Measurements from ENCODE around the gene MAD1L1. TPM values are rescaled to one million over a fixed set of nuclear protein-coding genes. Genes with fewer than 3 reads are reported as not detected.

Gene MAD1L1
- total RNA-seq, 1 experiment from 2014 or later, result 46.7 TPM

GRCh38 chr7:1938788-1939433 lies 293.8 kb downstream of the MAD1L1 start:
- no peaks in the 10 kb centered on the region for H3K27me3 ChIP-seq (replicated peaks; ENCODE audit: insufficient read depth, low read depth, low read length, poor library complexity)
- BruUV-seq (replicated peaks), result no TSS peak
- DNase-seq (ENCODE audit: low spot score), result no peak
- TF ChIP-seq, protein P1, sequence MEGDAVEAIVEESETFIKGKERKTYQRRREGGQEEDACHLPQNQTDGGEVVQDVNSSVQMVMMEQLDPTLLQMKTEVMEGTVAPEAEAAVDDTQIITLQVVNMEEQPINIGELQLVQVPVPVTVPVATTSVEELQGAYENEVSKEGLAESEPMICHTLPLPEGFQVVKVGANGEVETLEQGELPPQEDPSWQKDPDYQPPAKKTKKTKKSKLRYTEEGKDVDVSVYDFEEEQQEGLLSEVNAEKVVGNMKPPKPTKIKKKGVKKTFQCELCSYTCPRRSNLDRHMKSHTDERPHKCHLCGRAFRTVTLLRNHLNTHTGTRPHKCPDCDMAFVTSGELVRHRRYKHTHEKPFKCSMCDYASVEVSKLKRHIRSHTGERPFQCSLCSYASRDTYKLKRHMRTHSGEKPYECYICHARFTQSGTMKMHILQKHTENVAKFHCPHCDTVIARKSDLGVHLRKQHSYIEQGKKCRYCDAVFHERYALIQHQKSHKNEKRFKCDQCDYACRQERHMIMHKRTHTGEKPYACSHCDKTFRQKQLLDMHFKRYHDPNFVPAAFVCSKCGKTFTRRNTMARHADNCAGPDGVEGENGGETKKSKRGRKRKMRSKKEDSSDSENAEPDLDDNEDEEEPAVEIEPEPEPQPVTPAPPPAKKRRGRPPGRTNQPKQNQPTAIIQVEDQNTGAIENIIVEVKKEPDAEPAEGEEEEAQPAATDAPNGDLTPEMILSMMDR (conservative IDR thresholded peaks at IDR 0.05; ENCODE audit: low read depth, low read length), result no peak
- no peak for TF ChIP-seq EZH2 (IDR thresholded peaks at IDR 0.05; ENCODE audit: borderline replicate concordance, low read depth, low read length, poor library complexity, severe bottlenecking)
- H3K4me1 ChIP-seq (ENCODE audit: insufficient read depth, low read length, poor library complexity, severe bottlenecking), result peaks cover 12% of the 10 kb centered on the region
- no peak overlapping the region for H3K27ac ChIP-seq (ENCODE audit: low read depth, low read length, poor library complexity, severe bottlenecking)
- no peak overlapping the region for H3K4me3 ChIP-seq (ENCODE audit: low read depth, low read length, poor library complexity, severe bottlenecking)
- no peaks in the 10 kb centered on the region for H3K36me3 ChIP-seq (ENCODE audit: insufficient read depth, low read length, poor library complexity, severe bottlenecking)
- POLR2A ChIA-PET (ENCODE audit: low non-redundant PET), result no interaction called here
- H3K9me3 ChIP-seq (ENCODE audit: low read depth, low read length, poor library complexity, severe bottlenecking), result no peaks in the 10 kb centered on the region
- CTCF ChIA-PET, result no interaction called here
- intact Hi-C loops (cut with micrococcal nuclease; ENCODE audit: unreplicated experiment), result no loop called here

DNA sequence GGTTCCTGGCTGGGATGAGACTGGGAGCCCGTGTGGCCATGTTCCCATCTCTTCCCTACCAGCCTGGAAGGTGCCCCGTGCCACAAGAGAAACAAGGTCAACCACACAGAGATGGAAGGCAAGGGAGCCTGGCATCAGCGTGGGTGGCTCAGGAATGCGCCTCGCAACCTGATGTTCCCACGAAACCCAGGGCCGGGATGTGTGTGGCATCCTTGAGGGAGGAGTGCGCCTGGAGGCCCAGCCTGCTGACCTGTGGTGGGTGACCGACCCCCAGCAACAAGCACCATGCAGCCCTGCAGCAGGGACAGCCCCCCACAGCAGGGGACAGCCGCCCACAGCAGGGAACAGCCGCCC lies 295.5 kb downstream of the MAD1L1 start:
- H3K4me1 ChIP-seq (ENCODE audit: insufficient read depth, low read length, poor library complexity, severe bottlenecking), result peaks cover 12% of the 10 kb centered on the region
- TF ChIP-seq, protein P1 (conservative IDR thresholded peaks at IDR 0.05; ENCODE audit: low read depth, low read length), result no peak
- no peak for TF ChIP-seq EZH2 (IDR thresholded peaks at IDR 0.05; ENCODE audit: borderline replicate concordance, low read depth, low read length, poor library complexity, severe bottlenecking)
- BruUV-seq (replicated peaks), result no TSS peak
- ChIA-PET POLR2A (ENCODE audit: low non-redundant PET) (no interaction called here), CTCF (no interaction called here)
- no peaks in the 10 kb centered on the region for H3K9me3 ChIP-seq (ENCODE audit: low read depth, low read length, poor library complexity, severe bottlenecking)
- no peak overlapping the region for H3K27ac ChIP-seq (ENCODE audit: low read depth, low read length, poor library complexity, severe bottlenecking)
- no peak for DNase-seq (ENCODE audit: low spot score)
- H3K27me3 ChIP-seq (replicated peaks; ENCODE audit: insufficient read depth, low read depth, low read length, poor library complexity), result no peaks in the 10 kb centered on the region
- H3K4me3 ChIP-seq (ENCODE audit: low read depth, low read length, poor library complexity, severe bottlenecking), result no peak overlapping the region
- intact Hi-C loops (cut with micrococcal nuclease; ENCODE audit: unreplicated experiment), result no loop called here
- no peaks in the 10 kb centered on the region for H3K36me3 ChIP-seq (ENCODE audit: insufficient read depth, low read length, poor library complexity, severe bottlenecking)

DNA sequence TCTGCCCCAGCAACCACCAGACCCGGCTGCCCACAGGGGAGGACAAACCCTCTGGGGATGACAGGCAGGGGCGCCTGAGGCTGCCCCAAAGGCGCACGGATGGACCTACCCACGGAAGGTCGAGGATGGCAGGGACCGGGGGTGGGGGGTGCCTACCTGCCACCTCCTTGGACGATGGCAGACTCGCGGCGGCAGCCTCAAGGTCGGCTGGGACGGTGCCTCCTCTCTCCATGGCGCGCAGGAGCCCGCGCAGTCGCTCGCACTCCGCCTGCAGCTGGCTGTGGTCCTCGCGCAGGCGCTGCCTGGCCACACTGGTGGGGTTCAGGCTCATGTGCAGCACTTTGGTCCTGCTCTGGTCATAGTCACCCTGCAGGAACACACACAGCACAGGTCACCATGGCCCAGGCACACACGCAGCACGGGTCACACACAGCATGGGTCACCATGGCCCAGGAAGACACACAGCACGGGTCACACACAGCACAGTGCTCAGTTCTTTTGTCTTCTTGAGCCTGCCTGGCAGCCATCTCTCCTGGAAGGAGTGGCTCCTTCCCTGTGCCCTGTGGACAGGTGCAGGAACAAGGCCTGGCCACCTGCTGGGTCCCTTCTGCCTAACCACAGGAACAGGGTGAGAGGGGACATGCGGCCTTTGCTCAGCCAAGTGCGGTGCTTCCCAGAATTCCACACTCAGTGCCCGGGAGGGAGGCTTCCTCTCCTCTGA lies 296.1 kb downstream of the MAD1L1 start:
- no peak overlapping the region for H3K27ac ChIP-seq (ENCODE audit: low read depth, low read length, poor library complexity, severe bottlenecking)
- H3K27me3 ChIP-seq (replicated peaks; ENCODE audit: insufficient read depth, low read depth, low read length, poor library complexity), result no peaks in the 10 kb centered on the region
- BruUV-seq (replicated peaks), result no TSS peak
- CTCF ChIA-PET, result no interaction called here
- intact Hi-C loops (cut with micrococcal nuclease; ENCODE audit: unreplicated experiment), result no loop called here
- peaks cover 12% of the 10 kb centered on the region for H3K4me1 ChIP-seq (ENCODE audit: insufficient read depth, low read length, poor library complexity, severe bottlenecking)
- H3K36me3 ChIP-seq (ENCODE audit: insufficient read depth, low read length, poor library complexity, severe bottlenecking), result no peaks in the 10 kb centered on the region
- POLR2A ChIA-PET (ENCODE audit: low non-redundant PET), result no interaction called here
- no peak overlapping the region for H3K4me3 ChIP-seq (ENCODE audit: low read depth, low read length, poor library complexity, severe bottlenecking)
- DNase-seq (ENCODE audit: low spot score), result no peak
- no peak for TF ChIP-seq EZH2 (IDR thresholded peaks at IDR 0.05; ENCODE audit: borderline replicate concordance, low read depth, low read length, poor library complexity, severe bottlenecking)
- TF ChIP-seq, protein P1 (conservative IDR thresholded peaks at IDR 0.05; ENCODE audit: low read depth, low read length), result no peak
- H3K9me3 ChIP-seq (ENCODE audit: low read depth, low read length, poor library complexity, severe bottlenecking), result no peaks in the 10 kb centered on the region
